ENCODE data around the gene SKAP1.

The SKAP1 gene

GRCh38 chr17:48102798-48103715 lies 327.0 kb downstream of the SKAP1 start:
- no peak for DNase-seq

GRCh38 chr17:48102043-48102750 lies 327.8 kb downstream of the SKAP1 start:
- DNase-seq, result no peak

DNA sequence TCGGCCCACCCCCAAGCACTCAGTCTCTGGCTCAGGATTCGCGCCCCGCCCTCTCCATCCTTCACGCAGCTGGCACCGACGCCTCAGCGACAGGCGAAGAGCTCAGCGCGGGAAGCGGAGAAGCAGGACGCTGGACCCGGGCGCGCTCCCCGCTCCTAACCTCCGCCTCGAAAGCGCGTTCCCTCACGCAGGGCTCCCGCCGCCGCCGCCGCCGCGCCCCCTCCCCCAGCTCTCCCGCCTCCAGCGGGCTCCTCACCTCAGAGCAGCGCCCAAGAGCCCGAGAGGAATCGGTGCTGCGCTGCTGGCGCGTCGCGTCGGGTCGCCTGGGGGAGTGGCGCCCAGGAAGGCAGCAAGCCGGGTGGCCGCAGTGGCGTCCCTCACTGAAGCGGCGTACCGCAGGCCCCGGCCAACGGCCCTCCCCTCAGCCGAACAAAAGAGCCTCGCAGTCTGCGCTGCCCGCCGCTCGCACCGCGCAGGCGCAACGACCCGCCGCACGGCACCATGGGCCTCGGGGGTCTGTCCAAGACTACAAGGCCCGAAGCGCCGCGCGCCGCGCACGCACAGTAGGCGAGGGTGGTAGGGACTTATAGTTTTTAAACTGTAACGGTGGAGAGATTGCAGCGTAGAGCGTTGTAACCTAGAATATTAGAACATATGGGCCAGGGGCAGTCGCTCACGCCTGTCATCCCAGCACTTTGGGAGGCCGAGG lies 328.8 kb downstream of the SKAP1 start, which contains the start of gene CBX1:
TSS of gene CBX1 (minus strand) at position 467 of the 709 bp plus-strand sequence. CDS start 24,474 bp downstream, outside the sequence.
- DNase-seq, result peak; percentile 57 to 96 (median 90)

DNA sequence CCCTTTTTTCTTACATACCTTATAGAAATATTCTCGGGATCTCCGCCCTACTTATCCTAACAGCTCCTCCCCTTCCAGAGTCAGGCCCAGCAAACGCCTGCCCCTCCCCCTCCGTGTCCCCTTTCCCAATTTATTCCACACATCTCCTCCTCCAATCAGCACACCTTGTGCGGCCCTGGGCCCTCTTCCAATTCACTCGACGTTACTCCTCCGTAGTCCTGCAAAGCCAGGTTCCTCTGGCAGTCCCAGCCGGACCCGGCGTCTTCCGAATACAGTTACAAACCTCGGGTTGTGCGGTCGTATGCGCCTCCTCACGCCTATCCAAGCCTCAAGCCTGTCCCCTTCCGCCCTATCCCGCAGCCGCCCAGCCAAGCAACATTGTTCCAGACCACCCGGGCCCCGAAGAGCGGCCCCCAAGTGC lies 329.4 kb downstream of the SKAP1 start:
- DNase-seq, result peak in 6 of 14 donors; percentile 55 to 71 (median 58)

DNA sequence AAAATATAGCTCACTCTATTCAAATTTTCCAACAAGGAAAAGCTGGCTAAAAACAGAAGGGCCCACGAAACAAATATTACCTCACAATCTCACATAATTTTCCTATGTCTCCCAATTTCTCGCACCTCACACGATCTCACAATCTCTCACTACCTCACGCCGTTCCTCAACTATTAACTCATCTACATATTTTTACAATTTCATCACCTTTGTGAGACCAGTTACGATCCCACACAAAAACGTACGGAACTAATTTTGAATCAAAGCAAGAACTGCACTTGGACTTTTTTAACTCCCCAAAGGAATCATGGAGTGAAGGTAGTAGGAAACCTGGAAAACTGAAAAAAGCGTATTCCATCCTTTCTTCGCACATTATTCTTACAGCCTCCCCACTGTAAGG lies 329.9 kb downstream of the SKAP1 start:
- DNase-seq, result no peak

DNA sequence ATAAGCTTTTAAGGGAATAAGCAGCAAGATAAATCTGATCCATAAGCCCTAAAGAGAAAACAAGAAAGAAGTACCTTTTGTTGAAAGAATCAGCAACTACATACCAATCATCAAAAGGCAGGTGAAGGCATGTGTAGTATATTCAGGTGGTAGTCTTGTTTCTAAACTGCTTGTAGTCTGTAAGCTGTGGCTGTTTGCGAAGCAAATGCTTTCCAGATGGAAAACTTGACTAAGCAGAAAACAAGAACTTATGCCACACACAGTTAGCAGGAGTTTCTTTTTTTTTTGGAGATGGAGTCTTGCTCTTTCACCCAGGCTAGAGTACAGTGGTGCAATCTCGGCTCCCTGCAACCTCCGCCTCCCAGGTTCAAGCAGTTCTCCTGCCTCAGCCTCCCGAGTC lies 334.4 kb downstream of the SKAP1 start:
- no peak for DNase-seq

- no peak for DNase-seq
These were observed 336.5 kb downstream of the SKAP1 start for GRCh38 chr17:48093341-48094045.

- DNase-seq, result no peak
These were observed 345.1 kb downstream of the SKAP1 start for GRCh38 chr17:48084932-48085331.
